Measurements from ENCODE around the gene FOXF1.

DNA sequence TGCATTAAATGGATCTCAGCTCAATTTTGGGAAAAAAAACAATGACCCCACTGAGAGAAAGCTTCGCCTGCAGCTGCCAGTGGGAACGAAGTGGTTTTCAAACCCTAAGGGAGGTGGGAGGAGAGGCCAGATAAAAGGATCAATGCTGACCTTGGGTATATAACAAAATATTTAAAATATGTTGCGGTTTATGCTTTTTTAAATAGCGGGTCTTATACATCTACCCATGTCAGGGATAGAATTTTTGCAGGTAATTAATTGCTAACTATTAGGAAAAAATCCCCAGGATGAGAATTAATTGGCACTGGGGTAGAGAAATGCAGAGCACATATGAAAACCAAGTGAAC is 10.9 kb upstream of the FOXF1 start:
- TF ChIP-seq, protein P1, sequence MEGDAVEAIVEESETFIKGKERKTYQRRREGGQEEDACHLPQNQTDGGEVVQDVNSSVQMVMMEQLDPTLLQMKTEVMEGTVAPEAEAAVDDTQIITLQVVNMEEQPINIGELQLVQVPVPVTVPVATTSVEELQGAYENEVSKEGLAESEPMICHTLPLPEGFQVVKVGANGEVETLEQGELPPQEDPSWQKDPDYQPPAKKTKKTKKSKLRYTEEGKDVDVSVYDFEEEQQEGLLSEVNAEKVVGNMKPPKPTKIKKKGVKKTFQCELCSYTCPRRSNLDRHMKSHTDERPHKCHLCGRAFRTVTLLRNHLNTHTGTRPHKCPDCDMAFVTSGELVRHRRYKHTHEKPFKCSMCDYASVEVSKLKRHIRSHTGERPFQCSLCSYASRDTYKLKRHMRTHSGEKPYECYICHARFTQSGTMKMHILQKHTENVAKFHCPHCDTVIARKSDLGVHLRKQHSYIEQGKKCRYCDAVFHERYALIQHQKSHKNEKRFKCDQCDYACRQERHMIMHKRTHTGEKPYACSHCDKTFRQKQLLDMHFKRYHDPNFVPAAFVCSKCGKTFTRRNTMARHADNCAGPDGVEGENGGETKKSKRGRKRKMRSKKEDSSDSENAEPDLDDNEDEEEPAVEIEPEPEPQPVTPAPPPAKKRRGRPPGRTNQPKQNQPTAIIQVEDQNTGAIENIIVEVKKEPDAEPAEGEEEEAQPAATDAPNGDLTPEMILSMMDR (IDR thresholded peaks at IDR 0.05; ENCODE audit: low read depth, low read length) = no peak
- TF ChIP-seq EZH2phosphoT487 (IDR thresholded peaks at IDR 0.05; ENCODE audit: low read depth) = no peak

Data from OCI-LY3 (cell line).